HG02938 (cell line): ENCODE measurements around the gene GDPD5.

Source experiments
- ATAC-seq: cut with Tn5 transposase; IDR thresholded peaks from one replicate; pipeline ENCODE4 v1.9.1; 2021; ENCODE audit warnings: mild to moderate bottlenecking, moderate library complexity; ENCODE audit not compliant: unreplicated experiment

GDPD5 gene

GRCh38 chr11:75516886-75517285 is 8.9 kb downstream of the GDPD5 start:
- ATAC-seq = no peak

- ATAC-seq = no peak
These were observed 9.6 kb downstream of the GDPD5 start for GRCh38 chr11:75516140-75516539.

GRCh38 chr11:75514596-75514995 is 11.1 kb downstream of the GDPD5 start:
- no peak for ATAC-seq

GRCh38 chr11:75513250-75513649 is 12.5 kb downstream of the GDPD5 start:
- no peak for ATAC-seq

GRCh38 chr11:75510723-75511019 is 15.1 kb downstream of the GDPD5 start:
- no peak for ATAC-seq

GRCh38 chr11:75510004-75510722 is 15.6 kb downstream of the GDPD5 start:
- no peak for ATAC-seq

- ATAC-seq = no peak
These were observed 16.6 kb downstream of the GDPD5 start for GRCh38 chr11:75509020-75509720.

GRCh38 chr11:75508051-75508561 is 17.6 kb downstream of the GDPD5 start:
- no peak for ATAC-seq

GRCh38 chr11:75507571-75507970 is 18.2 kb downstream of the GDPD5 start:
- no peak for ATAC-seq

- no peak for ATAC-seq
These were observed 18.9 kb downstream of the GDPD5 start for GRCh38 chr11:75506827-75507226.

- no peak for ATAC-seq
These were observed 19.6 kb downstream of the GDPD5 start for GRCh38 chr11:75505916-75506692.

GRCh38 chr11:75504501-75504900 is 21.2 kb downstream of the GDPD5 start:
- ATAC-seq = no peak

GRCh38 chr11:75503531-75504099 is 22.1 kb downstream of the GDPD5 start:
- ATAC-seq = no peak

- ATAC-seq = no peak
These were observed 23.6 kb downstream of the GDPD5 start for GRCh38 chr11:75502138-75502537.

GRCh38 chr11:75500742-75501141 is 25.0 kb downstream of the GDPD5 start:
- no peak for ATAC-seq

GRCh38 chr11:75499423-75500190 is 26.1 kb downstream of the GDPD5 start:
- ATAC-seq = no peak

- no peak for ATAC-seq
These were observed 27.0 kb downstream of the GDPD5 start for GRCh38 chr11:75498556-75499255.

- ATAC-seq = no peak
These were observed 27.8 kb downstream of the GDPD5 start for GRCh38 chr11:75497788-75498409.

GRCh38 chr11:75496305-75496752 is 29.4 kb downstream of the GDPD5 start:
- ATAC-seq = no peak
